Activated T-helper 2 cell treated with anti-CD3 and anti-CD28 coated beads, Interferon-gamma antibody, Interleukin-2, Interleukin-4, amounts not matched to agents 10 μg/mL and 5 μg/mL and 100 μg/mL, durations not matched to agents 14 hours and 24 hours and 36 hours (primary cell): Measurements from ENCODE around the gene TRIM41. TPM values are rescaled to one million over a fixed set of nuclear protein-coding genes. Genes with fewer than 3 reads are reported as not detected.
"Not testable (repeated sequence)": the region's sequence is repeated elsewhere in the genome, so short reads cannot be mapped to it uniquely, and the experiment has no call there.

ENCODE experiments used
- DNase-seq: peaks from one replicate; pipeline ENCODE4 v3.0.0; 2021; ENCODE audit warnings: low spot score
- H3K27ac Mint-ChIP-seq: one replicate; pipeline ENCODE4 v1.8.0; 2021; ENCODE audit warnings: mixed read lengths
- H3K27me3 Mint-ChIP-seq: one replicate; pipeline ENCODE4 v1.8.0; 2021; ENCODE audit warnings: low read depth, mixed read lengths
- H3K36me3 Mint-ChIP-seq: one replicate; pipeline ENCODE4 v1.8.0; 2021; ENCODE audit warnings: low read depth, mixed read lengths
- H3K4me1 Mint-ChIP-seq: one replicate; pipeline ENCODE4 v1.8.0; 2021; ENCODE audit warnings: low read depth, mixed read lengths
- H3K4me3 Mint-ChIP-seq: one replicate; pipeline ENCODE4 v1.8.0; 2021; ENCODE audit warnings: low read depth, mild to moderate bottlenecking, moderate library complexity, mixed read lengths
- H3K9me3 Mint-ChIP-seq: one replicate; pipeline ENCODE4 v1.8.0; 2021; ENCODE audit warnings: mixed read lengths
- intact Hi-C: fragments of 100-400 bp; cut with micrococcal nuclease; formaldehyde crosslinking; loops from one replicate; pipeline ENCODE4 v1.15.1; 2023
- total RNA-seq: library from RNA; stranded (reverse); gene quantifications from 2 replicates; pipeline ENCODE4 v1.2.3, GENCODE V29; 2022

The TRIM41 gene
- total RNA-seq, 1 donor from 2014 or later, result 33.0 TPM

- H3K27me3 Mint-ChIP-seq, result peaks cover 2% of the 10 kb centered on the region
- no peaks in the 10 kb centered on the region for H3K9me3 Mint-ChIP-seq
- DNase-seq, result no peak
- no peaks in the 10 kb centered on the region for H3K4me1 Mint-ChIP-seq
- intact Hi-C loops, result no loop called here
- H3K27ac Mint-ChIP-seq, result no peak overlapping the region
- H3K36me3 Mint-ChIP-seq, result no peaks in the 10 kb centered on the region
- H3K4me3 Mint-ChIP-seq, result no peak overlapping the region
These were observed 59.8 kb downstream of the TRIM41 start for GRCh38 chr5:181282874-181283273.

GRCh38 chr5:181283347-181283746, 60.3 kb downstream of the TRIM41 start:
- intact Hi-C loops, result no loop called here
- H3K4me1 Mint-ChIP-seq, result no peaks in the 10 kb centered on the region
- no peak overlapping the region for H3K27ac Mint-ChIP-seq
- no peak for DNase-seq
- H3K4me3 Mint-ChIP-seq, result no peak overlapping the region
- H3K36me3 Mint-ChIP-seq, result no peaks in the 10 kb centered on the region
- H3K27me3 Mint-ChIP-seq, result peaks cover 2% of the 10 kb centered on the region
- H3K9me3 Mint-ChIP-seq, result no peaks in the 10 kb centered on the region

- intact Hi-C loops, H3K27me3 Mint-ChIP-seq: not testable (repeated sequence)
These were observed 61.0 kb downstream of the TRIM41 start for GRCh38 chr5:181283841-181284755.

More at GRCh38 chr5:181283841-181284755, 61.0 kb downstream of the TRIM41 start:
- not testable (repeated sequence) for H3K9me3 Mint-ChIP-seq, H3K4me3 Mint-ChIP-seq, DNase-seq, H3K36me3 Mint-ChIP-seq, H3K4me1 Mint-ChIP-seq, H3K27ac Mint-ChIP-seq

Other genes with a start within 250 kb of the TRIM41 start
- not detected in 2 replicates for gene BTNL3, start 234.4 kb upstream of the TRIM41 start, total RNA-seq
- gene BTNL9, start 183.0 kb upstream of the TRIM41 start, total RNA-seq, result 0.09 TPM in 1 of 2 replicates, not detected in the other
- not detected in 2 replicates for gene OR2V1, start 92.1 kb upstream of the TRIM41 start, total RNA-seq
- gene OR2V2, start 75.7 kb upstream of the TRIM41 start, total RNA-seq, result not detected in 2 replicates
- 3.9 and 4.8 TPM in 2 replicates for gene TRIM7, start 18.1 kb upstream of the TRIM41 start, total RNA-seq
- gene RACK1, start 20.6 kb downstream of the TRIM41 start, total RNA-seq, result 2,110 and 2,123 TPM in 2 replicates
- gene TRIM52, start 37.9 kb downstream of the TRIM41 start, total RNA-seq, result 15.5 and 16.9 TPM in 2 replicates
- not detected in 2 replicates for gene OR4F3, start 144.0 kb downstream of the TRIM41 start, total RNA-seq